Activated B cell treated with CpG ODN at 0.5 μM for 24 hours (primary cell): ENCODE results near the gene PREX1. TPM values are rescaled to one million over a fixed set of nuclear protein-coding genes. Genes with fewer than 3 reads are reported as not detected.
A peak's percentile ranks its signal among the peaks of the same experiment; 100 is the strongest.

ENCODE experiments used
- ATAC-seq: fragments of 200-7000 bp; cut with Tn5 transposase; one replicate; pipeline ENCODE4 v1.10.0; 2021; ENCODE audit warnings: low read depth, mild to moderate bottlenecking, moderate library complexity
- CTCF ChIA-PET: fragments of 350-600 bp; sonication (Branson Sonifier 250); formaldehyde crosslinking; loops from one replicate; lab custom pipeline; 2021; ENCODE audit warnings: antibody characterized with exemption; lab: Charles Lee
- POLR2A ChIA-PET: fragments of 350-600 bp; sonication (Branson Sonifier 250); formaldehyde crosslinking; loops from one replicate; lab custom pipeline; 2021; ENCODE audit warnings: antibody characterized with exemption; lab: Charles Lee
- DNase-seq: peaks from one replicate; pipeline ENCODE4 v3.0.0; 2022
- H3K27ac Mint-ChIP-seq: one replicate; pipeline ENCODE4 v1.8.0; 2020; ENCODE audit warnings: mixed read lengths
- H3K27me3 Mint-ChIP-seq: one replicate; pipeline ENCODE4 v1.8.0; 2021; ENCODE audit warnings: mixed read lengths
- H3K36me3 Mint-ChIP-seq: one replicate; pipeline ENCODE4 v1.8.0; 2021; ENCODE audit warnings: low read depth, mixed read lengths
- H3K4me1 Mint-ChIP-seq: one replicate; pipeline ENCODE4 v1.8.0; 2021; ENCODE audit warnings: mixed read lengths
- H3K4me3 Mint-ChIP-seq: one replicate; pipeline ENCODE4 v1.8.0; 2020; ENCODE audit warnings: mild to moderate bottlenecking, mixed read lengths
- H3K9me3 Mint-ChIP-seq: one replicate; pipeline ENCODE4 v1.8.0; 2020; ENCODE audit warnings: mixed read lengths
- CTCF ChIP-seq: fragments of 200-600 bp; IDR thresholded peaks from one replicate; pipeline ENCODE4 v1.8.0; 2022; ENCODE audit warnings: antibody characterized with exemption, mild to moderate bottlenecking
- intact Hi-C: fragments of 100-400 bp; cut with micrococcal nuclease; formaldehyde crosslinking; loops from one replicate; pipeline ENCODE4 v1.15.1; 2024
- total RNA-seq: library from RNA; stranded (reverse); gene quantifications from 2 replicates; pipeline ENCODE4 v1.2.3, GENCODE V29; 2022

PREX1 gene
- total RNA-seq, 1 donor from 2014 or later = 71.4 TPM

GRCh38 chr20:48642105-48642880 is 185.5 kb downstream of the PREX1 start:
- no peaks in the 10 kb centered on the region for H3K27me3 Mint-ChIP-seq
- CTCF ChIA-PET = interaction anchor here (2.4 kb wide), 1 partner anchor 15 kb away, joined by 8 read pairs; no protein-coding TSS in a partner anchor
- H3K27ac Mint-ChIP-seq = no peak overlapping the region
- intact Hi-C loops = no loop called here
- peaks cover 82% of the 10 kb centered on the region for H3K36me3 Mint-ChIP-seq
- ATAC-seq (no peak), DNase-seq (no peak)
- no peak for TF ChIP-seq CTCF
- POLR2A ChIA-PET = no interaction called here
- H3K9me3 Mint-ChIP-seq = no peaks in the 10 kb centered on the region
- no peak overlapping the region for H3K4me3 Mint-ChIP-seq
- H3K4me1 Mint-ChIP-seq = no peaks in the 10 kb centered on the region

- ChIA-PET POLR2A (no interaction called here), CTCF (no interaction called here)
- Mint-ChIP-seq H3K4me3 (no peak overlapping the region), H3K9me3 (no peaks in the 10 kb centered on the region), H3K27ac (no peak overlapping the region), H3K27me3 (no peaks in the 10 kb centered on the region), H3K36me3 (peaks cover 80% of the 10 kb centered on the region), H3K4me1 (no peaks in the 10 kb centered on the region)
- no peak for ATAC-seq
- TF ChIP-seq CTCF = no peak
- intact Hi-C loops = no loop called here
- no peak for DNase-seq
These were observed 186.9 kb downstream of the PREX1 start for GRCh38 chr20:48640871-48641270.

- ATAC-seq = no peak
- ChIA-PET CTCF (interaction anchor here (0.7 kb wide), 1 partner anchor 17 kb away, joined by 3 read pairs; no protein-coding TSS in a partner anchor), POLR2A (no interaction called here)
- Mint-ChIP-seq H3K9me3 (no peaks in the 10 kb centered on the region), H3K36me3 (peaks cover 80% of the 10 kb centered on the region), H3K4me3 (no peak overlapping the region), H3K27ac (peak overlapping the region; percentile 46), H3K4me1 (no peaks in the 10 kb centered on the region), H3K27me3 (no peaks in the 10 kb centered on the region)
- no peak for DNase-seq
- no peak for TF ChIP-seq CTCF
- intact Hi-C loops = no loop called here
These were observed 187.9 kb downstream of the PREX1 start for GRCh38 chr20:48639899-48640298.

- ChIA-PET CTCF (interaction anchor here (1.2 kb wide), 1 partner anchor 18 kb away, joined by 3 read pairs; no protein-coding TSS in a partner anchor), POLR2A (no interaction called here)
- Mint-ChIP-seq H3K4me3 (no peak overlapping the region), H3K36me3 (peaks cover 79% of the 10 kb centered on the region), H3K9me3 (no peaks in the 10 kb centered on the region), H3K27ac (no peak overlapping the region), H3K4me1 (no peaks in the 10 kb centered on the region), H3K27me3 (no peaks in the 10 kb centered on the region)
- TF ChIP-seq CTCF = no peak
- DNase-seq = no peak
- intact Hi-C loops = no loop called here
- ATAC-seq = no peak
These were observed 189.3 kb downstream of the PREX1 start for GRCh38 chr20:48638546-48638945.

GRCh38 chr20:48637461-48637860 is 190.3 kb downstream of the PREX1 start:
- Mint-ChIP-seq H3K4me1 (no peaks in the 10 kb centered on the region), H3K4me3 (no peak overlapping the region), H3K27me3 (no peaks in the 10 kb centered on the region), H3K27ac (no peak overlapping the region), H3K36me3 (peaks cover 87% of the 10 kb centered on the region), H3K9me3 (no peaks in the 10 kb centered on the region)
- ChIA-PET CTCF (no interaction called here), POLR2A (interaction anchor here (0.7 kb wide), 1 partner anchor 908 kb away, joined by 4 read pairs; no protein-coding TSS in a partner anchor)
- DNase-seq (no peak), ATAC-seq (no peak)
- TF ChIP-seq CTCF = no peak
- intact Hi-C loops = no loop called here
